Upper lobe of left lung (tissue), 4 donors: Measurements from ENCODE around the gene TPSD1.
"Not testable (repeated sequence)": the region's sequence is repeated elsewhere in the genome, so short reads cannot be mapped to it uniquely, and the experiment has no call there.

Experiments used
- CTCF ChIP-seq, 6 experiments: fragments of 450-650 bp in 4 of 6; fragments of 200-600 bp in 2 of 6; sonication (generic) in 2 of 6; IDR thresholded peaks; one replicate each; pipeline ENCODE4 v1.5.1; 2016 to 2019; ENCODE audit warnings: antibody characterized with exemption in 6 of 6
- EP300 ChIP-seq, 4 donors: sonication (generic); formaldehyde crosslinking; IDR thresholded peaks; one replicate each; pipeline ENCODE4 v1.5.1; 2017; ENCODE audit warnings: antibody characterized with exemption in 4 of 4, control low read depth in 2 of 4
- POLR2A ChIP-seq, 4 donors: fragments of 450-650 bp; IDR thresholded peaks; one replicate each; pipeline ENCODE4 v1.5.1; 2016 to 2017; ENCODE audit warnings: antibody characterized with exemption in 4 of 4, mild to moderate bottlenecking in 2 of 4
- POLR2AphosphoS5 ChIP-seq, 2 donors: sonication (generic); formaldehyde crosslinking; IDR thresholded peaks; one replicate each; pipeline ENCODE4 v1.5.1; 2017; ENCODE audit warnings: antibody characterized with exemption in 2 of 2

- TF ChIP-seq CTCF, EP300, POLR2A, POLR2AphosphoS5 (IDR thresholded peaks at IDR 0.05): not testable (repeated sequence)
Observed at GRCh38 chr16:1241081-1241480, 14.8 kb upstream of the TPSD1 start.
